ENCODE data around the gene EML5.

EML5 gene

DNA sequence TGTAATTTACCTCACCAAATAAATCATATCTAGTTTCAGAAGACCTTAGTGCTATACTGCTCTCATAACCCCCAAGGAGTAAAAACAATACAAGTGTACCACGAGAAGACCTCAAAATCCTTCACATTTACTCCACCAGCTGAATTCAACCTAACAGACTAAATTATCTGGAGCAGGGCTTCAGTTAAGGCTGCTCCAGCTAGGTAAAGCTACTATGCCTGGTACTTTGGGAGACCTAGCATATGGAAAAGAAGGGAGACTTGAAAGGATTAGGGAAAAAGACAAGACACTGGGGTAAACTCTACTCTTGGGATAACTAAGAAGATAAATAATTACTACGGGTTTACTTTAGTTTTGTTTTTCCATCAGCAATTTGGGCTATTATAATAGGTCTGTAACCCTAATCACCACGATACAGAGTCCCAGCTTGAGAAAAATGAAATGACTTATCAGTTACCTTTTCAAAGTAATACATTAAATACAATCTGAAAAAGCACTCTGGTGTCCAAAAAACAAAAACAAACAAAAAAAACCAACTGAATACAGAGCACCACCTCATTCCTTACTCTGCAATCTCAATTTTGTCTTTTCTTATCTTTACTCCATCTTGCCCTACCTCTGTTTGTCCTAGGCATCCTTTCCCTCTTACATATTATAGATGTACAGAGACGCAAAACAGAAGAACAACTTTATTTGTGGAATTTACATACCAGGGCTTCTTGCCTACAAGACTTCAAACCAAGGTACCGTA, 2.1 kb downstream of the EML5 start:
- no peak for TF ChIP-seq ZBTB7A (IDR thresholded peaks at IDR 0.05; ENCODE audit: low read depth)
- no peak for TF ChIP-seq EP300 (IDR thresholded peaks at IDR 0.05; ENCODE audit: borderline replicate concordance)
- no peak for TF ChIP-seq TAF1 (IDR thresholded peaks at IDR 0.05; ENCODE audit: low read depth)
- no peak for TF ChIP-seq CEBPB (IDR thresholded peaks at IDR 0.05)
- no peak for TF ChIP-seq TEAD4 (IDR thresholded peaks at IDR 0.05)
- no peak for TF ChIP-seq CREB1 (IDR thresholded peaks at IDR 0.05; ENCODE audit: low read depth)
- TF ChIP-seq FOXM1 (IDR thresholded peaks at IDR 0.05; ENCODE audit: borderline replicate concordance, low read depth): no peak
- no peak for TF ChIP-seq REST (IDR thresholded peaks at IDR 0.05; ENCODE audit: low read depth)
- no peak for TF ChIP-seq YY1 (IDR thresholded peaks at IDR 0.05; ENCODE audit: low read depth)
- TF ChIP-seq NFIC (IDR thresholded peaks at IDR 0.05): no peak
- no peak for TF ChIP-seq RAD21 (IDR thresholded peaks at IDR 0.05; ENCODE audit: low read depth)
- TF ChIP-seq EGR1 (IDR thresholded peaks at IDR 0.05): no peak

GRCh38 chr14:88786715-88787114, 6.0 kb downstream of the EML5 start:
- TF ChIP-seq NFIC (IDR thresholded peaks at IDR 0.05) (no peak), TCF12 (IDR thresholded peaks at IDR 0.05; ENCODE audit: low read depth) (no peak), REST (IDR thresholded peaks at IDR 0.05; ENCODE audit: low read depth) (no peak), ZBTB7A (IDR thresholded peaks at IDR 0.05; ENCODE audit: low read depth) (no peak), YY1 (IDR thresholded peaks at IDR 0.05; ENCODE audit: low read depth) (no peak), FOXM1 (IDR thresholded peaks at IDR 0.05; ENCODE audit: borderline replicate concordance, low read depth) (no peak), CREB1 (IDR thresholded peaks at IDR 0.05; ENCODE audit: low read depth) (no peak), RAD21 (IDR thresholded peaks at IDR 0.05; ENCODE audit: low read depth) (no peak), TEAD4 (IDR thresholded peaks at IDR 0.05) (no peak), EP300 (IDR thresholded peaks at IDR 0.05; ENCODE audit: borderline replicate concordance) (no peak), EGR1 (IDR thresholded peaks at IDR 0.05) (no peak), USF1 (IDR thresholded peaks at IDR 0.05) (no peak), TAF1 (IDR thresholded peaks at IDR 0.05; ENCODE audit: low read depth) (no peak), CEBPB (IDR thresholded peaks at IDR 0.05) (no peak)
- TF ChIP-seq, protein P1, sequence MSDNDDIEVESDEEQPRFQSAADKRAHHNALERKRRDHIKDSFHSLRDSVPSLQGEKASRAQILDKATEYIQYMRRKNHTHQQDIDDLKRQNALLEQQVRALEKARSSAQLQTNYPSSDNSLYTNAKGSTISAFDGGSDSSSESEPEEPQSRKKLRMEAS (IDR thresholded peaks at IDR 0.05): no peak

- TF ChIP-seq TAF1 (IDR thresholded peaks at IDR 0.05; ENCODE audit: low read depth) (no peak), CREB1 (IDR thresholded peaks at IDR 0.05; ENCODE audit: low read depth) (no peak), REST (IDR thresholded peaks at IDR 0.05; ENCODE audit: low read depth) (no peak), FOXM1 (IDR thresholded peaks at IDR 0.05; ENCODE audit: borderline replicate concordance, low read depth) (no peak), NFIC (IDR thresholded peaks at IDR 0.05) (no peak), EP300 (IDR thresholded peaks at IDR 0.05; ENCODE audit: borderline replicate concordance) (no peak), CEBPB (IDR thresholded peaks at IDR 0.05) (no peak)
- TF ChIP-seq, protein P1 (IDR thresholded peaks at IDR 0.05): no peak
Measured at GRCh38 chr14:88785911-88786310, 6.8 kb downstream of the EML5 start.

- TF ChIP-seq ZBTB7A (IDR thresholded peaks at IDR 0.05; ENCODE audit: low read depth) (no peak), REST (IDR thresholded peaks at IDR 0.05; ENCODE audit: low read depth) (no peak), CEBPB (IDR thresholded peaks at IDR 0.05) (no peak), TCF12 (IDR thresholded peaks at IDR 0.05; ENCODE audit: low read depth) (no peak), TEAD4 (IDR thresholded peaks at IDR 0.05) (no peak), NFIC (IDR thresholded peaks at IDR 0.05) (no peak), EGR1 (IDR thresholded peaks at IDR 0.05) (no peak), FOXM1 (IDR thresholded peaks at IDR 0.05; ENCODE audit: borderline replicate concordance, low read depth) (no peak), EP300 (IDR thresholded peaks at IDR 0.05; ENCODE audit: borderline replicate concordance) (no peak), YY1 (IDR thresholded peaks at IDR 0.05; ENCODE audit: low read depth) (no peak), USF1 (IDR thresholded peaks at IDR 0.05) (no peak), CREB1 (IDR thresholded peaks at IDR 0.05; ENCODE audit: low read depth) (no peak), RAD21 (IDR thresholded peaks at IDR 0.05; ENCODE audit: low read depth) (no peak), TAF1 (IDR thresholded peaks at IDR 0.05; ENCODE audit: low read depth) (no peak)
- TF ChIP-seq, protein P1 (IDR thresholded peaks at IDR 0.05): no peak
Measured at GRCh38 chr14:88775532-88775931, 17.2 kb downstream of the EML5 start.

All from Ishikawa (cell line).